HG03575 (cell line): ENCODE data around the gene COQ5.

Source experiments
- ATAC-seq: cut with Tn5 transposase; IDR thresholded peaks from one replicate; pipeline ENCODE4 v1.9.1; 2021; ENCODE audit not compliant: unreplicated experiment, insufficient number of reproducible peaks, low FRiP score; ENCODE audit errors: extremely low read depth

Gene COQ5, protein sequence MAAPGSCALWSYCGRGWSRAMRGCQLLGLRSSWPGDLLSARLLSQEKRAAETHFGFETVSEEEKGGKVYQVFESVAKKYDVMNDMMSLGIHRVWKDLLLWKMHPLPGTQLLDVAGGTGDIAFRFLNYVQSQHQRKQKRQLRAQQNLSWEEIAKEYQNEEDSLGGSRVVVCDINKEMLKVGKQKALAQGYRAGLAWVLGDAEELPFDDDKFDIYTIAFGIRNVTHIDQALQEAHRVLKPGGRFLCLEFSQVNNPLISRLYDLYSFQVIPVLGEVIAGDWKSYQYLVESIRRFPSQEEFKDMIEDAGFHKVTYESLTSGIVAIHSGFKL

DNA sequence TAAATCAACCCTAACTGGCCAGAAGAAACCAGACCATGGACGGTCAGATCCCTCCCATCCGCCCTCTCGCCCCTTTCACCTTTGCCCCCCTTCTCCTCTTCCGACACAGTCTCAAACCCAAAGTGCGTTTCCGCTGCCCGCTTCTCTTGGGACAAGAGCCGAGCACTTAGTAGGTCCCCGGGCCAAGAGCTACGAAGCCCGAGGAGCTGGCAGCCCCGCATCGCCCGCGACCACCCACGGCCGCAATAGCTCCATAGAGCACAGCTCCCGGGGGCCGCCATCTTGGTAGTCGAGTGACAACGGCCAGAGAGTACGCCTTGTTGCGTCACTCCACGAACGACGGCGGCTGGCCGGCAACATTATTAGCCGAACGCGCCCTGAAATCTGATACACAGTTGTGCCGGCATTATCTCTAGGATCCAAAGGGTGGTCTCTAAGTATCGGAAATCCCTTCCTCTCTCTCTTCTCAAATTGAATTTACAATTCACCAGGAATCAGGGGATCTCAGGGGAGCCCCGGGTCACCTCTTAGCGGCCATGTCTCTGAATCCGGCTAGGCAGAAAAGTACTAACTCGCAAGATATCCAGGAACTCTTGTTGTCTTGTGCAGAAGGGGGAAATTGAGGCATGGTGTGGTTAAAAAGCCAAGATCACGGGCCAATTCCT lies at the start of gene COQ5:
Gene COQ5, minus strand, starts transcription at position 298 of the 665 bp plus-strand sequence. Its CDS starts 17 bp downstream, at position 281.
- ATAC-seq, result no peak

DNA sequence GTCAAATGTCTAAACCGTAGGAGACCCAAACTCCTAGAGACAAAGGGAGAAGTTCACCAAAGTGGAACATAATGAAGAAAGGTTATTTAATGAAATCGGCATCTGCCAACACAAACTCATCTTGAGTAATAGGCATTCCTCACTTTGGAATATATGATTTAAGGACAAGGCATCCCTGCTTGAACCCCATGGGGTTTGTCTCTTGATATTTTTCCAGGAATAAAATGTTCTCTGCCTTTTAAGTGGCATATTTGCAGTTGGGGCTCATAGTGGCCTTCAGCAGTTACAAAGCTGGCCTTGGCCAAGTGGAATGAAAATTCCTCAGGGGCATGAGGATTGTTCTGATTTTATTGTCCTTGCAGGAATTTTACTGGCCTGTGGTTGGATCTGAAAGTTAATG lies 45.1 kb upstream of the COQ5 start:
- no peak for ATAC-seq

DNA sequence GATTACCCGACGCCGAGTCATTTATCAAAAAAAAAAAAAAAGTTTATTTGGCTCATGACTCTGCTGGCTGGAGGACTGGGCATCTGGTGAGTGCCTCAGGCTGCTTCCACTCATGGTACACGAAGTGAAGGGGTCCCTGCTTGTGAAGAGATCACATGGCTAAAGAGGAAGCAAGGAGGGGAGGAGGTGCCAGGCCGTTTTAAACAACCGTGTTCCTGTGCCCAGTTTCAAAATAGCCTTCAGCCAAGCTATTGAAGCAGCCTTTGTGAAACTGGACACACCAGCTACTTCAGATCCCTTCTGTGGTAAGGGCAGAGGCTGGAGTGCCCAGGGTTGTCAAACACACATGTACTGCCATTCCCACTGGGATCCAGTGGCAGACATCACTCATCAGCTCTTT lies 44.6 kb upstream of the COQ5 start:
- ATAC-seq, result no peak

DNA sequence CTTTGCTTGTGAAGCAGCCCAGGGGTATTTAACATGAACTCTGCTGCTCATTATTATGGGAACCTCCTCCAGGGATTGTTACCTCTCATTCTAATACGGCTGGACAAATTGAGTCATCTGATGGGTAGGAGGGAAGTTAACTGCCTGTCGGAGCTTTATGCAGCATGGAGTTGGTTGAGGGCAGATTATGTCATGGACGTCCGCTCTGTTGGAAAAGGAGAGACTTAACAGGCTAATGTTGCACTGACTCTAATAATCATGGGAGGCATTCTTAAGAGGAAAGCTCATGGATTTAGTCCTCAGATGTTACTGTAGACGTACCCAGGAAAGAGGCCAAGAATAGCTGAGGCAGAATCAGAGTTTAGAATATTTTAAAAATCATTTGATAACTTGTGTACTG lies 42.3 kb upstream of the COQ5 start:
- no peak for ATAC-seq

DNA sequence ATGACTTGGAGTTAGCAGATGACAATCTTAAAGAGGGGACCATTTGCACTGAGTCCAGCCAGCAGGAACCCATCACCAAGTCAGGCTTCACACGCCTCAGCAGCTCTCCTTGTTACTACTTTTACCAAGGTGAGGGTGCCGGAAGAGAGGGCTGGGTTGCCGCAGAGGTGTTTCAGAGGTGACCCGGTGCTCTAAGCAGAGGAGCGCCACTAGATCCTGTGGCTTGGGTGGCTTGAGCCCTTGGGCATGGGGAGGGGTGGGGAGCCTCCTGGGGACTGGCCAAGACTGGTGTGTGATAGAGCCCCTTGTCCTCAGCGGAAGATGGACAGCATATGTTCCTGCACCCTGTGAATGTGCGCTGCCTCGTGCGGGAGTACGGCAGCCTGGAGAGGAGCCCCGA lies 34.5 kb upstream of the COQ5 start:
- no peak for ATAC-seq

DNA sequence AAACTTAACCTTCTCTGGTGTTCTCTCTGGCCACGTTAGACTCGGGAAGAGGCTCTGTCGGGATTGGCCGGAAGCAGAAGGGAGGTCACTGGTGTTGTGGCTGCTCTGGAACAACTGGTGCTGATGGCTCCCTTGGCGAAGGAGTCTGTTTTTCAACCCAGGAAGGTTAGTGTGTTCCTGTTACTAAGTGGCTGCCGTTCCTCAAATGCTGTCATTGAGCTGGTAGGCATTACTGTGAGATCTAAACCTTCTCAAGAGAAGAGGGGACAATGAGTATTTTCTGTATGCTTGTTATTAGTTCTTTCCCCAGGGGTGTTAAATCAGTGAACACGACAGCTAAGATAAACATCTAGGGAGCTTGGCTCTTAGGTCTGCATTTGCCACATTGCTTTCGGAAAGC lies 33.9 kb upstream of the COQ5 start:
- ATAC-seq, result no peak

DNA sequence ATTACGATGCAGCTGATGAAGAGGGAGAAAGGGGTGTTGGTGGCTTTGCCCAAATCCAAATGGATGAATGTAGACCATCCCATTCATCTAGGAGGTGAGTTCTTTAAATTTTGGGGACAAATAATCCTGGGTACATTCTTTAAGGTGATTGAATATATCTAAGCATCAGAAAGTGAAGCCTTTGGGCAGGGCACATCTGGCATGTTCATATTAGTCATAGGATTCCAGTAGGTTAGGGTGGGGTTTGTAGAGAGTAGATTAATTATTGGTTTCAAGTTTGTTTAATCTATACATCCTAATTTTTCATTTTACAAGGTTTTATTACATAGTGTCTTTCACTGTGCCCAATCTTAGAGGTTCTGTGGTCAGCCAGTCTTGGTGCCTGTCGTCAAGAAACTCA lies 28.6 kb upstream of the COQ5 start:
- ATAC-seq, result no peak

DNA sequence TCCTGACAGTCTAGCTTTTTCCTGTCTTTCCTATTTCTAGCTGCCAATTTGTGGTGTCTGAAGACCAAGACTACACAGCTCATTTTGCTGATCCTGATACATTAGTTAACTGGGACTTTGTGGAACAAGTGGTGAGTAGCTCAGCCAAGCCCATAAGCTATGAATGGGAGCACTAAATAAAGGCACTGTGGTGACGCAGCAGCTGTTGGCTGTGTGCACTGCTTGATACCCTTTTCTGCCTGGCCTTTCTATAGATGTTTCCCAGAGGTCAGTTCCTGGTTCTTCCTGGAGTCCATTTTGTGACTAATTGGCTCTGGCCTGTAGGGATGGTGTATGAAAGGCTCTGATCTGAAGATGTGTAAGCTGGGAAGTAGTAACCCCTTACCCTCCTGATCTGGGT lies 25.7 kb upstream of the COQ5 start:
- no peak for ATAC-seq

DNA sequence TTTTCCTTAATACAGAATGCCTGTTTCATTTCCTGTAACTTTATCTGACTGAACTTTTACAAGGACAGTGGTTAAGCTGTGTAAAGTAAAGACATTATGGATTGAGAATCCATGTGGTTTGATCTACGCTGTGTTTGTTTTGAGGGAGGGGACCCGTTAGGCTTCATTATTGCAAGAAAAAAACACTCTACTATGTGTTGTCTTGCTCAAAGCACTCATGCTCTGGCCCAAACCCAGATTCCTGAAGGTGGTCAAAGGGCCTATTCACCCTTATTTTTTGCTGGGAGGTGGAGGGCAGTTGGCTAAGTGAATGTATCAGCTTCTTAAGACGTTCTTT lies 17.1 kb upstream of the COQ5 start:
- no peak for ATAC-seq

DNA sequence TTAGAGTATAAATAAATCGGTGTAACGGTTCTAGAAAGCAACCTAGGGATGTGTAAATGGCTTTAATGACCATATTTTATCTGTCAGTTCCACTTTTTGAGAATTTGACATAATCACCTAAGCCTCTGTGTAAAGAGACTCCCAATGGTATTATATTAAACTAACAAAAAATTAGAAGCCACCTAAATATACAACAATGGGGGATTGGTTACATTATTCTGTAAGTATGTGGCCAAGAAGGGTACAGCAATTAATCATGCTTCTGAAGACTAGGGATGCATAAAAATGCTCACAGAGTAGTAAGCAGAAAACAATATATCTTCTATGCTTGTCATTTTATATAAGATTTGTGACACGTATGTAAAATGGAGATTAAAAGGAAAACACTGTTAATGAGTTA lies 15.7 kb upstream of the COQ5 start:
- no peak for ATAC-seq

DNA sequence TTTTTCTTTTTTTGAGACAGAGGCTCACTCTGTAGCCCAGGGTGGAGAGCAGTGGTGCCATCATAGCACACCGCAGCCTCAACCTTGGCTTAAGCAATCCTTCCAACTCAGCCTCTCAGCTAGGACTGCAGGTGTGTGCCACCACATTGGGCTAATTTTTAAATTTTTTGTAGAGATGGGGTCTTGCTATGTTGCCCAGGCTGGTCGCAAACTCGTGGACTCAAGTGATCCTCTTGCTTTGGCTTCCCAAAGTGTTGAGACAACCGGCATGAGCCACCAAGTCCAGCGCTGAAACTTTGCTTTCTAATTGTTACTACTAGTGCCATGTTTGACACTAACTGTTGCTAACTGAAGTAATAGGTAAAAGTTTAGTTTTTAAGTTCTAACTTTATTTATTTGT lies 13.2 kb upstream of the COQ5 start:
- no peak for ATAC-seq

DNA sequence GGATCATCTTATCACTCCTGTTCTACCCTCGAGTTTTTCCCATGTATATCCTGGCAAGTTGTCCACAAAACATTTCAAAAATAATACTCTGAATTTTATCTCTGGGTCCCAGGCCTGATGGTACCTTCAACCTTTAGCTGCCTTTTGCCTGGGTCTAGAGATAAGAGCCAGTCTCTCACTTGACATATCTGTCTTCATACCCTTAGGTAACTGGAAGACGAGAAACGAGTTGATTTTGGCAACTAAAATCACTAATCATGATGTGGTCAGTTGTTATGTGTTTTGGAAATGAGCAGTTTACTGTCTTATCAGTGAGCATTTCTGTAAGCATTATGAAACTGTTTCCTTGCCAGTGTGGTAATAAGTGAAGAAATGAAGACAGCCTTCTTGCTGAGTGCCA lies 11.5 kb upstream of the COQ5 start:
- ATAC-seq, result no peak

DNA sequence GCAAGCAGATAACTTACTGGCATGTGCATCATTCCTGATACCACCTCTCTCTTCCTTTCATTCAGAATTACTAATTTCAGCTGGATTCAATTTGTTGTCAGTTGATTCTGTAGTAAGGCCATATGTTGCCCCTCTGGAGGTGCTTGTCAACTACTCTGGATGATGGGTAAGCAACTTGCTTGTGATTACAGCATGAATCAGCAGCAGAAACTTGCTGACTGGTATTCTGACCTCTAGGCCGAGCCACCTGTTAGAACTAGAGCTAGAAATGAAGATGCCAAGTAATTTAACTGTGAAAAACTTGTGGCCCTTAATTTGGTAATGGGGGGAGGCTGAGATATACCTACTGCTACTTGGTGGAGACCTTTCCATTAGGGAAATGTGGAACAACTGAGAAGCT lies 10.3 kb upstream of the COQ5 start:
- no peak for ATAC-seq

DNA sequence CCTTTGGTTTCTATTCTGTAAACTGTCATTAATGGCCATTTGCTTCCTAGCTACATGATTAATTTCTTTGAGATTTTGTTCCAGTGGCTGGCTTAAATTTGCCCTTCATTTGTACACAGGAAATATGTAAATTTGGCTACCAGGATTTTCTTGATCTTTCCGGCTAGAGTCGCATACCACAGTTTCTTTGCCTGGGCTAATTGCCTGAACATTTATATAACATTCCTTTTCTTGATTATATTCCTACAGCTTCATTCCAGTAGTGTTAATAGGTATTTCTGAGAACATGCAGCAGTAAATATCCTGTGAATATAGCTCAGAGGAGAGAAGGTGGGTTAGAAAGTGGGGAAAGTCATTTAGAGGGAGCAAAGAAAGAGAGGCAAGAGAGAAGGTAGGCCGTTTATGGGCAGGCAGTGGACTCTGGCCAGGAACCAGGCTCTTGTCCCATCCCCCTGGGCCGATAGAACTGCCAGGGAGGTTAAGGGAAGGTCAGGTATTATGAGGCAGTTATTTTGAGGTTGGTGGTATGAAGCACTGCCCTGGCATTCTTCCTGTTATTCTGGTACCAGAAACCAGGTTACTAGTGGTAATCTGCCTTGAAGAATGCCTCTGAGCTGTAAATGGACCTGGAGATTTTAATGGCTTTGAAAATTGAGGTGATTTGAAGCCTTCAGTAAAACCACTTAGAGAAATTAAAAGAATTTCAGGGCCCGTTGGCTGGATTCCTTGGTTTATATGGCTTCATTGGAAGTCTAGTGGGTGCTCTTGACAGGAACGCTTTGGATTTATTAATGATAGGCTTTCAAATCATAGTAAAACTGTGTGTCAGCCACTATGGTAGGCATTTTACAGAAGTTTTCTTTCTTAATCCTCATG lies 9.6 kb upstream of the COQ5 start:
- ATAC-seq, result no peak

DNA sequence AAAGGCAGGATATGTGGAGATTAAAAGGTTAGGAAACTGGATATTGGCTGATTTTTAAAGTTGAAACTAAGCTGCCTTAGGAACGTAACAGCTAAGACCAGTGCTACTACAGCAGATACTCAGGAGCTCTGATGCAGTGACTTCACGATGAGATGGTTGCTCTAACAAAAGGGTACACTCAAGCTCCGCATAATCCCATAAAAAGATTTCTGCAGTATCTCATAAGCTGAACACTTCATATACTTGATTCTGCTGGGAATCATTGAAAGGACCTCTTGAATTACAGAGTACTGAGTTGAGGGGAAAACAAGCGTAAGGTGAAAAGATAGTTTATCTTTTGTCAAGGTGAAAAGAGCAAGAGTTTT lies 8.9 kb upstream of the COQ5 start:
- no peak for ATAC-seq

DNA sequence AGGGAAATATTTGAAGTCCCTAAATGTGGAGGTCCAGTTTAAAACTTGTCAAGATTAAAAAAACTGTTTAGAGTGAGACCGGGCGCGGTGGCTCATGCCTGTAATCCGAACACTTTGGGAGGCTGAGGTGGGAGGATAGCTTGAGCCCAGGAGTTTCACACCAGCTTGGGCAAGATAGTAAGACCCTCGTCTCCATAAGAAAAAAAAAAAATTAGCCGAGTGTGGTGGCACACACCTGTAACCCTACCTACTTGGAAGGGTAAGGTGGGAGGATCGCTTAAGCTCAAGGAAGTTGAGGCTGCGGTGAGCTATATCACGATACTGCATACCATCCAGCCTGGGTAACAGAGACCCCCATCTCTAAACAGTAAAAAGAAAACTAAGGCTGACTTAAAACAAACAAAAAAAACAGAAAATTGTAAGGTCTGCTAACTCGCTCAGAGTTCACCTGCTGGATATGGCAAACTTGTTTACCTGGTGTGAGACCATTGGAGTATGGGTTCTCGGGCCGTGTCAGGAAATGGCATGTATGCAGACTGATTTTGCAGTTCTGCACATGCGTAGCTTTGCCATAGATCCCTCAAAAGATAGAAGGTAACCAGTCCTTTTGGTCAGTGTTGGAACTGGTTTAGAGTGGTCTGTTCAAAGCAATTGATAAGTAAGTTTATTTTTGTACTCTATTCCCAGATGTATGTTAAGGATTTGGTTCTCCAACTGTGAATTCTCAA lies 7.3 kb upstream of the COQ5 start:
- no peak for ATAC-seq

DNA sequence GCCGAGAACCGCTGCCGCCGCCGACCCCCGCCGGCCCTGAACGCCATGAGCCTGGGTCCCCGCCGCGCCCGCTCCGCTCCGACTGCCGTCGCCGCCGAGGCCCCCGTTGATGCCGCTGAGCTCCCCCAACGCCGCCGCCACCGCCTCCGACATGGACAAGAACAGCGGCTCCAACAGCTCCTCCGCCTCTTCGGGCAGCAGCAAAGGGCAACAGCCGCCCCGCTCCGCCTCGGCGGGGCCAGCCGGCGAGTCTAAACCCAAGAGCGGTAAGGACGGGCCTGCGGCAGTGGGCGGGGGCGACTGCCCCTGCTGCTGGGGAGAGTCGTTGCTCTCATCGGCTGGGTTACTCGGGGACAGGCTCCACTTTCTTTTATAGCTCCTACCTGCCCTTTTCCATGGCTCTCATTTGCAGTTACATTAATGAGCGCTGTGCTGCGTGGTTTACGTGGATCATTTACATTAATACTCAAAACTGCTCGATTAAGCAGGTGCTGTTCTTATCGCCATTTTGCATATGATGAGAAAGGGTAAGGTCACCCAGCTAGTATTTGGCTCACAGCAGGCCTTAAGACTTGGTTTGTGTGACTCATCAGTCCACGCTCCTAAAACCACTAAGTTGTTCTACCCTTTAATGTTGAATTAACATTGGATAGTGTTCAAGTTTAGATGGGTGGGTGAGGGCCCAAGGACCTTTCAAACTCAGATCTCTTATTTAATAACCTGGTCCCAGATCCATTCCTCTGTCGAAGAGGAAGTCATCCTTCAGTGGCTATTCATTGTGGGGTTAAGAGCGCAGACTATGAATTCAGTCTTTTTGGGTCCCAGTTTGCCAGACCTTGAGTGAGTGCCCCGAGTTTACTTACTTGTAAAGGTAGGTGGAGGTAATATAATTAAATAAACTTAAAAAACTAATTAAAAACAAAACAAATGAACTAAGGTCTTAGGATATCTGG lies 6.0 kb upstream of the COQ5 start:
- no peak for ATAC-seq

DNA sequence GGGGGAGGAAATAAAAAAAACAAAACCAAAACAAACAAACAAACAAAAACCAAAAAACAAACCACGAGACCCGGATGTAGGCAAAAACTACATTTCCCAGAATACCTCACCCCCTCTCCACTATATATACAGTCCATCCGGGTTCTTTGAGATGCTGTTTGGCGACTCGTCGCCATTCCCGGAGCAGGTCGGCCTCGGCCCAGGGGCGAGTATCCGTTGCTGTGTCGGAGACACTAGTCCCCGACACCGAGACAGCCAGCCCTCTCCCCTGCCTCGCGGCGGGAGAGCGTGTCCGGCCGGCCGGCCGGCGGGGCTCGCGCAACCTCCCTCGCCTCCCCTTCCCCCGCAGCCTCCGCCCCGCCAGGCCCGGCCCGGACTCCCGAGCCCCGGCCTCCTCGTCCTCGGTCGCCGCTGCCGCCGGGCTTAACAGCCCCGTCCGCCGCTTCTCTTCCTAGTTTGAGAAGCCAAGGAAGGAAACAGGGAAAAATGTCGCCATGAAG lies 5.3 kb upstream of the COQ5 start, which contains the start of gene RNF10:
Gene RNF10, plus strand, starts transcription at position 154 of the 500 bp plus-strand sequence. CDS start 456 bp downstream, outside the sequence.
- ATAC-seq, result no peak
